ENCODE data around the gene STK16.

GRCh38 chr2:219197388-219197787 lies 47.9 kb upstream of the STK16 start:
- TF ChIP-seq POLR2A (IDR thresholded peaks at IDR 0.05) (no peak), CTCF (IDR thresholded peaks at IDR 0.05 in 8 of 11, conservative IDR thresholded peaks at IDR 0.05 in 3 of 11) (no peak), POLR2AphosphoS5 (IDR thresholded peaks at IDR 0.05) (no peak)
